SH-SY5Y (cell line): ENCODE measurements around the gene SPAG9.
A peak's percentile ranks its signal among the peaks of the same experiment; 100 is the strongest.

Experiments
- GATA2 ChIP-seq: IDR thresholded peaks from 2 replicates; pipeline ENCODE4 v1.6.1; 2011; ENCODE audit warnings: mild to moderate bottlenecking, low read depth, low read length
- GATA3 ChIP-seq: IDR thresholded peaks from 2 replicates; pipeline ENCODE4 v1.6.1; 2011; ENCODE audit warnings: low read depth, mild to moderate bottlenecking, low read length, moderate library complexity

SPAG9 gene

DNA sequence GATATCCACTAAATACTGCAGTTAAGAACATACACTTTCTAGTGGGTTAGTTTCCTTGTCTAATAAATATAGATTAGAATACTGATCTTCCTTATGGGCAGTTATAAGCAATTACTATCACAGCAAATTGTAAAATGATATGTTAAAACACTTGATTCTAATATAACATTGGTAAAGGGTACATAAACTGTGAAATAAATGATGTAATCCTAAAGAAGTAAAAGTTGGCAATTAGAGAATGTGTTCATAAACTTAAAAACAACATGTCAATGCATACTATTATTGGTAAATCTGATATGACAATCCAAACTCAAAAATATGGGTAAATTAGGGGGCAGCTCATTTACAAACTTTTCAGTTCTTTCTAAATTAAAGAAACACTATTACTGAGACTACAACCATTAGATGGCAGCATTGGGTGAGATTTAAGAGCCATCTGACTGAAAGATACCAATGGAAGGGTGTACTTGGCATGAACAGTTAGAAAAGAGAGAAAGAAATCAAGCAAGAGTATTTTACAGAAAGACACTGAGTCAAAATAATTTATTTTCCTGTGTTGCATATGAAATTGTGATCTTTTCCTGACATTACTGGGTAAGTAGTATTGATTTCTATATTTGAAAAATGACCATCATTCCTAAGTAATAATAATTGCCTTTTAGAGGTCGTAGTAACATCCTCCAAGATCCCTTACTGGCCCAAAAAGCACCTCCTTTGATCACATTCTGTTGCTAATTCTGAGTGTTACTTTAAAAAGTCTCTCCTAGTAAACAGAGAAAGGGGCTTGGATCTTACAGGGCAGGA lies 119.6 kb downstream of the SPAG9 start:
- no peak for TF ChIP-seq GATA3

- no peak for TF ChIP-seq GATA2
- no peak for TF ChIP-seq GATA3
These were observed 125.0 kb downstream of the SPAG9 start for GRCh38 chr17:50995668-50996067.

GRCh38 chr17:50993544-50993943 lies 127.1 kb downstream of the SPAG9 start:
- TF ChIP-seq GATA3 (no peak), GATA2 (no peak)

GRCh38 chr17:50989149-50989548 lies 131.5 kb downstream of the SPAG9 start:
- TF ChIP-seq GATA2, result no peak
- TF ChIP-seq GATA3, result no peak

GRCh38 chr17:50988427-50988826 lies 132.2 kb downstream of the SPAG9 start:
- no peak for TF ChIP-seq GATA2
- TF ChIP-seq GATA3, result no peak

DNA sequence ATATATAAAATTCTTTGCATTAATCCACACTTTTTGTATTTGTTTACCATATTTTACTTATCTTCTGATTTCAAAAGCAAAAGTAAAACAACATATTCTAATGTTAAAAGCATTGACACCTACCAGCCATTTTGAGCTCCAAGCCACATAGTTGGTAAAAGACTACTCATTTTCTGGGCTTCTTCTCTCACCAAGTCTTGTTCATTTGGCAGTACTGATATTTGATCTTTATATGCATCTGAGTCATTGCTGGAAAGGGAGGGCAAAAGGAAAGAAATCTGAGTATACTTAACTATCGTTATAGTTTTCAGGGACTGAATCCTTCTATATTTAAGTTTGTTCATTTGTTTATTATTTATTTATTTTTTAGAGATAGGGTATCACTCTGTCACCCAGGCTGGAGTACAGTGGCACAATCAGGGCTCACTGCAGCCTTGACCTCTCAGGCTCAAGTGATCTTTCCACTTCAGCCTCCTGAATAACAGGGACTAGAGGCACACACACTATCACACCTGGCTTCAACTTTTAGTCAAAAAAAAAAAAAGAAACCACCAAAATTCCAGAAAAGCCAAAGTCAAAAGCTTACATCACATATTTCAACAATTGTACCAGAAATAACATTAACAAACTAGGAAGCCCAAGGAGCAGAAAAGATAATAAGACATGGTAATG lies 133.5 kb downstream of the SPAG9 start:
- no peak for TF ChIP-seq GATA3
- TF ChIP-seq GATA2, result no peak

- TF ChIP-seq GATA2, result no peak
- no peak for TF ChIP-seq GATA3
These were observed 139.4 kb downstream of the SPAG9 start for GRCh38 chr17:50981279-50981678.

DNA sequence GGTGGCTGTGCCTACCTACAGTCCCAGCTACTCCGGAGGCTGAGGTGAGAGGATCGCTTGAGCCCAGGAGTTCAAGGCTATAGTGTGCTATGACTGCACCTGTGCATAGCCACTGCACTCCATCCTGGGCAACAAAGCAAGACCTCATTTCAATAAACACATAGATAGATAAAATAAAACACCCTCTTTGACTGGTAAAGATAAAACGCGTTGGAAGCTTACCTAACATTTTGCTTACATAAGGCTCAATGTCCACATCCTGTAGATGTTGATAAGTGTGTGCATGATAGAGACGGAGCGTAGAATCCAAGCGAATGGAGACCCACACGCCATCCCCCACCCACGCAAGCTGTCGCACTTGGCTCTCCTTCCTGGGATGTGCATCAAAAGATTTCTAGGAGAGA lies 141.1 kb downstream of the SPAG9 start:
- TF ChIP-seq GATA2 (no peak), GATA3 (no peak)

GRCh38 chr17:50977487-50978159 lies 143.0 kb downstream of the SPAG9 start:
- no peak for TF ChIP-seq GATA3
- no peak for TF ChIP-seq GATA2

GRCh38 chr17:50976951-50977472 lies 143.7 kb downstream of the SPAG9 start:
- TF ChIP-seq GATA3 (no peak), GATA2 (no peak)

DNA sequence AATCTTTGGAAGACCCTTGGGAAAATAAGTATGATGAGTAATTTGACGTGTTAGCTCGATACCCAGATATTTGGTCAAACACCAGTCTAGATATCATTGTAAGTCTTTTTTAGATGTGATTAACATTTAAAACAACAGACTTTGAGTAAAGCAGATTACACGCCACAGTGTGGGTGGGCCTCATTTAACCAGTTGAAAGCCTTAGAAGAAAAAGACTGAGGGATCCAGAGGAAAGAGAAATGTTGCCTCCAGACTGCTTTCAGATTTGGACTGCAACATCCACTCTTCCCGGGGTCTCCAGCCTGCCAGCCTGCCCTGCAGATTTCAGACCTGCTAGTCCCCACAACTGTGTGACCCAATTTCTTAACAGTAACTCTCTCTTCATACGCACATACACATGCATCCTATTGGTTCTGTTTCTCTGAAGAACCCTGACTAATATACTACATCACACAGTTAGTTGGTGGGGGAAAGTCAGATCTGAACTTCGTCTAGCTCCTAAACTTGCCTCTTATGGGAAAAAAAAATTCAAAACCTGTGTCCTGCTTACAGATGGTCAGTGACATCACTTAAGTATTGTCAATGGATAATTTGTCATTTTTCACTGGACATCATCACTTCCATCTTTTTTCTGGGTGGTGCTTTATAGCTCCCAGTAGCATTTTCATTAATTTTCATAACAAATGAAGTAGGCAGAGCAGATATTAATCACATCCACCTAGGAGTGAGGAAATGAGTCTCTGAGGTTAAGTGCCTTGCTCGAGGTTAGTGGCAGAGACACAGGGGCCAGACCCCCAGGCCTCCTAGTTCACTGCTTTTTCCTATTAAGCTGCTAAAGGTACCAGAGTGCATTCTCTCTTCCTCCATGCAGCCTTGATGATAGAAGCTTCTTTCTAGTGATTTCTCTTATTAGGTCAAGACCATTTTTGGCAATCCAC lies 146.8 kb downstream of the SPAG9 start:
- TF ChIP-seq GATA3, result no peak

- peak; percentile 67 for TF ChIP-seq GATA2
- no peak for TF ChIP-seq GATA3
These were observed 148.1 kb downstream of the SPAG9 start for GRCh38 chr17:50972577-50972976.

GRCh38 chr17:50967795-50968194 lies 152.9 kb downstream of the SPAG9 start:
- TF ChIP-seq GATA2 (no peak), GATA3 (no peak)

DNA sequence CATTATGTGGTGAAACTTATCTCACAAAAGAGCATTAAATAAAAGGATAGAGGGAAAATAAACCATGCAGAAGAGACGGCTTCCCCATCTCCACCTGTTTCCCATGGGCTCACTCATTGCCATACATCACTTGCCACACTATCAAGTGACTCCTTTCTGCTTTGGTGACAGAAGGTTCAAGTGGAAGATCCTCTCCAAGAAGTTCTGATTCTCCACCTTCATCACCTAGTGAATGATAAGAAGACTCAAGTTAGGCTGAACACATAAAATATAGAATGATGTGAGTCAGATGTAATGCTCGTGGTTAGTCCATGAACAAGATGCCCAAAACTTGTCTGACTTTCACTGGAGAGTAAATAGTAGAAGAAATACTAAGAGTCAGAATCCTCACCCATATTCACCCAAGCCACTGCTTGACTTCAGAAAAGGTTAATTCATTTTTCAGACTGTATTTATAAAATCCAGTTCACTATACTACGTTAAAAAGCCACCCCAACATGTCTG lies 154.5 kb downstream of the SPAG9 start:
- TF ChIP-seq GATA3 (no peak), GATA2 (no peak)
